GM19035 (cell line): Measurements from ENCODE around the gene RPL29.
A peak's percentile ranks its signal among the peaks of the same experiment; 100 is the strongest.
"Not testable (repeated sequence)": the region's sequence is repeated elsewhere in the genome, so short reads cannot be mapped to it uniquely, and the experiment has no call there.

ENCODE experiments used
- ATAC-seq: cut with Tn5 transposase; IDR thresholded peaks from one replicate; pipeline ENCODE4 v1.9.1; 2021; ENCODE audit not compliant: unreplicated experiment

RPL29 gene

DNA sequence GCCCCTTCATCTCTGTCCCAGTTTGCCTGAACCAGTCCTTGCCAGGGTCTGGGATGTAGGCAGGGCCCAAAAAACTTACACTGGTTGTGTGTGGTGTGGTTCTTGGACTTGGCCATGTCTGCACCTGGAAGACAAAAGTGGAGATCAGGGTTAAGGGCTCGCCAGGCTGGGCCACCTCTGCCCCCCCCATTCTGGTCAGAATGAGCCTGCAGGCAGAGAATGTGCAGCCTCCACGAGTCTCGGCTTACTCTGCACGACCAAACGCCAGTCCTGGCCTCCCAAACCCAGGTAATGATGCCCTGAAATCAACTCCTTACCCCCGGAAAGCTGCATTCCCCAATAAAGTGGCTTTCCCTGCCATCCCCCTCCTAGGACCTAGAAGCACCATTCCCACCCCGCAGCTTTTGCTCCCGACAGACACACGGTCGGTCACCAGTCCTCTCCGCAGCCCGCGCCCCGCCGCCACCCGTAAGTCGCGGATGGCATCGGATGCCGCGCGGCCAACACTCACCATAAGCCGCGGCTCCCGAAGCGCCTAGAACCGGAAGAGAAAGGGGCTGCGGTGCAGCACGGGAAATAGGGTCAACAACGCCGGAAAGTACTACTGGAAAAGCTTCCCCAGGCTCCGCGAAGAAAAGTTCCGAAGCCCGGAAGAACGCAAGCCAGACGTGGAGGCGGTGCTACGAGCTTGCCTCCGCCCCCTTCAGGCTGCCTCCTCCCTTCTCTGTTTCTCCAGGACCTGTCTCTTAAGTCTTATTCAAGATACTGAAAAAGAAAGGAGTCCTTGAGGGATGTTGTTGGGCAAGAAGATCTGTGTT lies at the start of gene RPL29:
Gene RPL29, minus strand, starts transcription at position 550 of the 818 bp plus-strand sequence. Its CDS starts 434 bp downstream, at position 116.
- ATAC-seq = peak; percentile 88

DNA sequence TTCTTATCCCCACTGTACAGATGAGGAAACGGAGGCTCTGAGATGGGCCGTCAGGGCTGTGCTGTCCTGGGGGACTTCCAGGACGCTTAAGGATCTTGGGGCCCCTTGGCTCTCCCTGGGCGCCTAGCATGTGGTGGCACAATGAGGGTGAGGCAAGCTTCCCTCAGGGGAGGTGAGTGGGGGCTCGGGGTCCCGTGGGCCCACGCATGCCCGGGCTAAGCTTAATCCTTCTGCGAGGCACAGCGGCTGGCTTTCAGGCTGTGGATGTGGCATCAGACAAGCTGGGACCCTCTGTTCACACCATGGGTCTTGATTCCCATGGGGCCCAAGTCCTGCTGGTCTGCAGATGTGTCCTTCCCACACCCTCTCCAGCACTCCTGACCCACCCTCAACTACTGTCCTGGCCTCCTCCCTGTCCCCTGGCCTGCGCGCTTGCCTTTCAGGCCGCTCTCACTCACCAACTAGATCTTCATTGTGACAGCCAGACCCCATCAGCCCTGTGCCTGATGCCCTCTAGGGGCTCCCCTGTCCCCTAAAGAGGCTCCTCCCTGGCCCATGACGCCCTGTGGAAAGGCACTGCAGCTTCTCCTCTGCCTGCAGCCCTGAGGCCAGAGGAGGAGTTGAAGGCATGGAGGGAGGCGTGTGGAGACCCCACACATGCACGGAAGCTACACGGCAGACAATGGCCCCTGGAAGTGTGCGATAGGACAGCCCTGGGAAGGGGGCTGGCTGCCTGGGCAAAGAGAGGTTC lies 49.3 kb upstream of the RPL29 start:
- ATAC-seq = no peak

DNA sequence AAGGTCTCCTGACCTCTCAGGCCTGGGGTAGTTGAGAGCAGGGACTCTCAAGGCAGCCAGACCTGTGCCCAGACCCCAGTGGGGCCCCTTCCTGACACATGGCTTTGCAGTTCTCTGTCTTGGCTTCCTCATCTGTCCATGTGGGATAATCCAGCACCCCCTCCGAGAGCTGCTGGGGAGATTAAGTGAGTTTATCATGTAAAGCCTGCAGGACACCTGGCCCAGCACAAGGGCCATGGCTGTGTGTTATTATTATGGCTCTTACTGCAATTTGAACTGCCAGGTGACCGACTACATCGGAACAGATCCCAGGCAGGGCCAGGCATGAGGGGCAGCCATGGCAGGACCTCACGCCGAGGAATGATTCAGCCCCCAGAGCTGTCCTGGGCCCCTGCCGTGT lies 48.1 kb upstream of the RPL29 start:
- no peak for ATAC-seq

DNA sequence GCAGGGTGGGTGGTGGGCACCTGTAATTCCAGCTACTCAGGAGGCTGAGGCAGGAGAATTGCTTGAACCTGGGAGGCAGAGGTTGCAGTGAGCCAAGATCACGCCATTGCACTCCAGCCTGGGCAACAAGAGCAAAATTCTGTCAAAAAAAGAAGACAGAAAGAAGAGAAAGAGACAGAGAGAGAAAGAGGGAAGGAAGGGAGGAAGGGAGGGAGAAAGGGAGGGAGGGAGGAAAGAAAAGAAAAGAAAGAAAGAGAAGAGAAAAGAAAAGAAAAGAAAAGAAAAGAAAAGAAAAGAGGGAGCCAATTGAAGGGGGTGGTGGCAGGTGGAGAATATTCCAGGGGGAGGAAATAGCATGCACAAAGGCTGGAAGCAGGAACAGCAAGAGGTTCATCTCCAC lies 47.3 kb upstream of the RPL29 start:
- ATAC-seq = not testable (repeated sequence)

DNA sequence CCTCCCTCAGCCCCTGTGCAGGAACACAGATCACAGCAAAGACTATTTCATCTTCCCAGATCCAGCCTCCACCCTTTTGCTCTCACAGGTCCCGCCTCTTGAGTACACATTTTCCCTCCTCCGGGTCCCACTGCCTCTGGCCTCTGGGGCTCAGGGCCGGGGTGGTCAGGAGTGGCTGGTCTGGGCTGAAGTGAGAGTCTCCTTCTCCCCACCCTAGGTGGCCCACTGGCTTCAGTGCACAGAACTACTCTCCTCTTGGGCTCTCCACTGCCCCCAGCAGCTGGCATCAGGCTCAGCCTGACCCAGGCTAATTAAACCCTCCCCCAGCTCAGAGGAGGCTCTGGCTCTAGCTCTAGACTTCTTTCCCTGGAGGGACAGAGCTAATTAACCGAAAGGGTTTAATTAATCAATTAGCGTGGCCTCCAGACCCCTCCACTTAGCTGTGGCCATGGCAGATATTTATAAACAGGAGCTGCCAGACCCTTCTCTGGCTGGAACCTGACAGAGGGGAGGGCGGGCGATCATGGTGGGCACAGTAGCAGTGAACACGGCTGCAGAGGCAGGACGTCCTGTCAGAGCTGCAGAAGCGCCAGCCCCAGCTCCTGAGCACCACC lies 45.5 kb upstream of the RPL29 start:
- ATAC-seq = no peak

DNA sequence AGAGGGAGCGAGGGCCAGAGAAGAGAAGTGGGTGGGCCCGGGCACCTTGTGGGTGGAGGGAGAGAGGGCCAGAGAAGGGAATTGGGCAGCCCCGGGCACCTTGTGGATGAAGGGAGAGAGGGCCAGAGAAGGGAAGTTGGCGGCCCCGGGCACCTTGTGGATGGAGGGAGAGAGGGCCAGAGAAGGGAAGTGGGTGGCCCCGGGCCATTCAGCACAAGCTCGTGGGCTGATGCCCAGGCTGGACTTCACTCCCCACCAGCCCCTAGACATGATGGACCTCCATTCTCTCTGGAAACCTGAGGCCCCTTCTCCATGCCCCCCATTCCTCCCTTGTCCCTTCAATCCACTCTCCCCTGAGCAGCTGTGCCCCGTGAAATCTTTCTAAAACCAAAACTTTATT lies 44.9 kb upstream of the RPL29 start:
- no peak for ATAC-seq

DNA sequence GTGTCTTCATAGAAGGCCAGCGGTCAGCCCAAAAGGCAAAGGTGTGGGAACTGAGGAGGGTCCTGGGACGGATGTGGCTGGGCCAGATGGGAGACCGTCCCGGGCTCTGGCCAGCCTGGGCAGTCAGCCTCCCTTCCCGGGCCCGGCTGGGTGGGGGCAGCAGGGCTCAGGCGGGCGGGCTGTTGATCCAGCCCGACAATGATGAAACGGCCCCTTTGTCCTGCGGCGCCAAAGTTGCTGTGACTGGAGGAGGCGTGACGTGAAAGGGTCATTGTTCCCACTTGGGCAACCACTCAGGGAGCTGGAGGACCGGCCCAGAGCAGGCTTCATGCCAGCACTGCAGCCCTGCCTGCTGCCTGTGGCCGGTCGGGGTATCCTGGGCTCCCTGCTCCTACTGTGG lies 44.2 kb upstream of the RPL29 start:
- no peak for ATAC-seq

DNA sequence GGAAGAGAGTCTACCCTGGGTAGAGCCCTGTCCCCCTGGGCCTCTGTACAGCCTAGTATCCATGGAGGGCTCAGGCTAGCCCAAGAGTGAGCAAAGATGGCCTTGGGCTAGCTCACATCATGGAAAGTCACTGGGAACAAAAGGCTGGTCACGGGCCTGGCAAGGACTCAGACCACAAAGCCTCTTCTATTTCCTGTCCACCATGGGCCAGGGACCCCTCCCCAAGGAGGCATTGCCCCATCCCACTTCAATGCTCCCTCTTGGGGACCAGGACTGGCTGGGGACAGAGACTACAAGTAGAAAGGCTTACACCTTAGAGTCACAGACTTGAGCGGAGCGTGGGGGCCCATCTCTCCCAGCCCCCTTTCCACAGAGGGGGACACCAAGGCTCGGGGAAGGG lies 43.7 kb upstream of the RPL29 start:
- no peak for ATAC-seq

DNA sequence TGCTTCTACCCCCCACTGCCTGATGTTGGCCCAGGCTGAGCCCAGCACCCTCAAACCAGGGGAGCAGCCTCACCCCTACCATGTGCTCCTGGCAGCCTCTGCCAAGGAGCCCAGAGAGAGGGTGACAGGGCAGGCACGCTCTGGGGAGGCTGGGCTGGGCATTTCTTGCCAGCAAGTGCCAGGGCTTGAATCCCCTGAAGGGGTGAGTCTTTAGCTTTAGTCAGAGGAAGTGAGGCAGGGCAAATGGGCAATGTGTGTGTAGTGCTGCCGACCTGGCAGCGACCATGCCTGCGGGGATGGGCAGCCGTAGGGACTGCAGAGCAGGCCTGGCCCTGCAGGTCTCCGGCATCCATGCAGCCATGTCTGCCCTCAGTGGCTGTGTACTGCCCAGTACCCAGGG lies 42.5 kb upstream of the RPL29 start:
- ATAC-seq = no peak

DNA sequence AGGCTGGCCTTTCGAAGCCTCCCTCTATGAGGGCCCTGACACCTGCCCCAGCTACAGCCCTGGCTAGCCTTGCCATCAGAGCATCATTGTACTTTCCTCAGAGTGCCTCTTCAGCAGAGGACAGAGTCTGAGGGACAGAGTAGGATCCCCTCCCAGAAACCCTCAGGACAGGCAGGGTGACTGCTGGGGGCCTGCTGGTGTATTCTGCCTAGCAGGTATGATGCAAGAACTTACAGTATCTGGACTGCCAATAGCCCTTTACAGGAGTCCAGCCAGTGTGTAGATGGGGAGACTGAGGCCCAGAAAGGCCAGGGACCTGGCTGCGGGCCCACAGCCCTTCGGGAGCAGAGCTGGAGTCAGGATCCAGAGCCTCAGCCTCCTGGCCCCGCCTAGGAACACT lies 41.6 kb upstream of the RPL29 start:
- no peak for ATAC-seq

DNA sequence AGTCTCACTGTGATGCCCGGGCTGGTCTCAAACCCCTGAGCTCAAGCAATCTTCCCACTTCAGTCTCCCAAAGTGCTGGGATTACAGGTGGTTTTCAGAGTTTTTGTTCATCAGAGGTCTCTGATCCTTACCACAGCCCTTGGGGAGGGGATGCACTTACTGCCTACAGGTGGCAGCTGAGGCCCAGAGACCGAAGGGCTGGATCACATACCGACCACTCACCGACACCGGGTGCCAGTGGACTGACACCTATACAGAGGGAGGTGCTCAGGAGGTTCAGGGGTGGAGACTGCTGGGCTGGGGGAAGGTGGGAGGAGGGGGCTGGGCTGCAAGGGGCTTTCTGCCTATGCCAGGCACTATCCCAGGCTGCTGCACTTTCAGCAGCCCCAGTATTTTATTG lies 41.1 kb upstream of the RPL29 start:
- ATAC-seq = no peak

DNA sequence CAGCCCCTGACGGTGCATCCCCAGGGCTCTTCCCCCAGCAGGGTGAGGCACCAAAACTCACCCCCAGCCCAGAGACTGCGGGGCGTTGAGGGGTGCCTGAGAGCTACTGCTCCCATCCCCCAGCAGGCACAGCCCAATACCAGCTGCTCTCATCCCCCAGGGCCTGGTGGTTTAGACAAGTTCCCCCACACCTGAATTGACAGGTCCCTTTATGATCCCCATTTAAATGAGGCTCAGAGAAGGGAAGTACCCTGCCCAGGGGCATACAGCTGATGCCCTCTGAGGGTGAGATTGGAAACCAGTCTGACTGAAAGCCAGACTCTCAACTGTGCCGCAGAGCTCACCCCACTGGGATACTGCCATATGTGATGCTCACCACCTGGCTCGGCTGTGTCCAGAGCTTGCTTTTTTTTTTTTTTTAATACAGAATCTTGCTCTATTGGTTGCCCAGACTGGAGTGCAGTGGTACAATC lies 40.6 kb upstream of the RPL29 start:
- ATAC-seq = no peak

DNA sequence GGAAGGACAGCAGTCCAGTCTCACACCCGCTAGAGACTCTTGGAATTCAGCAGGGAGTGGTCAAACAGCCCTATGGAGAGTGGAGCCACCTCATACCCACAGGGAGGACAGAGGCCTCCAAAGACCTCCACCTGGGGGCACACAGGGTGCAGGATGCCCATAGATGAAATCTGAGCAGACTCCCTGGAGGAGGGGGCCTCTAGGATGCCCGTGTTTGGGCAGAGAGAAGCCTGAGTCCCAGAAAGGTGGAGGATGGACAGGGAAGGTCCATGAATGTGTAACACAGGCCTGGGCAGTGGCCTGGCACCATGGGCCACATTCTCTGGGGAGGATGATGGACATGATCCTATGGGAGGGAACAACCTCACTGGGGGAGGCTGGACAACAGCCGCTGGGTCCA lies 39.0 kb upstream of the RPL29 start:
- ATAC-seq = no peak

DNA sequence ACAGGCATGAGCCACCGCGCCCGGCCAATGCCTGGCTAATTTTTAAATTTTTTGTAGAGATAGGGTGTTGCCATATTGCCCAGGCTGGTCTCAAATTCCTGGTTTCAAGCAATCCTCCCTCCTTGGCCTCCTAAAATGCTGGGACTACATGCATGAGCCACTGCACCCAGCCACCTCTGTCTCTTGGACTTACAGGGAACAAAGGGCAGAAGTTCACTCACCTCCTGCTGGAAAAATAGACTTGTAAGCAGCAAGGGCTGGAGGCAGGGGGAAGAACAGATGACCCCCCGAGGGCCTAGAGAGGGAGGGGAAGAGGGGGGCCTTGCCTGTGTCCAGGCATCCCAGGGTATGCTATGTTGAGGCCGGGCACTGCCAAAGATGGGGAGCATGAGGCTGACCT lies 38.5 kb upstream of the RPL29 start:
- ATAC-seq = no peak

DNA sequence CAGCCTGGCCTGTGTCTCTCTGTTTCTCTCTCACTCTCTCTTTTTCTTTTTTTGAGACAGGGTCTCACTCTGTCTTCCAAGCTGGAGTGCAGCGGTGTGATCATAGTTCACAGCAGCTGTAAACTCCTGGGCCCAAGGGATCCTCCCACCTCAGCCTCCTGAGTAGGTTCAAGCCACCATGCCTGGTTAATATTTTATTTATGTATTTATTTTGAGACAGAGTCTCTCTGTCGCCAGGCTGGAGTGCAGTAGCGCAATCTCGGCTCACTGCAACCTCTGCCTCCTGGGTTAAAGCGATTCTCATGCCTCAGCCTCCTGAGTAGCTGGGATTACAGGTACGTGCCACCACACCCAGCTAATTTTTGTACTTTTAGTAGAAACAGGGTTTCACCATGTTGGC lies 38.1 kb upstream of the RPL29 start:
- ATAC-seq = not testable (repeated sequence)

DNA sequence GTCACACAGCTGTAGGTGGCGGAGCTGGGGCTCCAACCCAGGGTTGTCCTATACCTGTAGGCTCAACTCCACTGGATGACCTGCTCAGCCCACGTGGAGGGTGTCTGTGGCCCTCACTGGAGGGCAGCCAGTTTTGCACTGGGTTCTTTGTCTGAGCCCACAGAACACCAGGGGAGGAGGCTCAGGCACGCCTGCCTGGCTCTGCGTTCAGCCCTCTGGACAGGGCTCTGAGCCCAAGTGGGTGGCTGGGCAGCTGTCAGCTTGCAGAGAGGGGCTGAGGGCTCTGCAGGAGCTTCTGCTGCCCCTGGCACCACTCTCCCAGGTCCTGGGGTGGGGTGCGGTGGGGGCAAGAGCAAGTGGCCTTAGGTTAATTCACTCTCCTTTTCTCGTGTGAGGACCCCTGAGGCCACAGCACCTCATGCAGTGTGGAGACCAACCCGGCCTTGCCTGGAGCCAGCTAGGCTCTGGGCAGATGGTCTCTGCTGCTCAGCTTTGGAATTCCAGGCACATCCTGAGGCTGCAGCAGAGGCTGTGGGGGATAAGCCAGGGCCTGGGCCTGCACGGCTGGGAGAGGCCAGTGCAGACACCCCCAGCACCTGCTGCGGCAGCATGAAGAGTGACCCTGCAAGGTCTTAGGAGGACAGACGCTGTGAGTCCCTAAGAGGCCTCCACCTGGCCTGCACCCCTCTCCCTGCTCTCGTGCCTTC lies 37.2 kb upstream of the RPL29 start:
- ATAC-seq = no peak

DNA sequence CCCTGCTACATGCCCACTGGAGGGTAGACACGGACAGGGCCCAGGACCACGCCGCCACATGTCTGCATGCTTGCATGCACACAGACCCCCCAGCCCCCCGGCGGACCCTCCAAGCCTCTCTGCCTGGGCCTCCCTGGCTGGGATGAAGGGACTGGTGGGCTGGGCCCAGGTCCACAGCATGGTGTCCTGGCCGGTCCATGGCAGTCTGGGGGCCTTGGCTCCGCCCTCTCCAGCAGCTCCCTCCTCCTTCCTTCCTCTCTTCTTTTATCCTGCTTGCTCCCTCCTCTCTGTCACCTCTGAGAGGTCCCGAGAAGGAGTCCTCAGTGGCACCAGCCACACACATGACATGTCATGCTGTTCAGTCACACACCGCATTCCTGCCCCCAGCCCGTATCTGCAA lies 36.2 kb upstream of the RPL29 start:
- no peak for ATAC-seq

DNA sequence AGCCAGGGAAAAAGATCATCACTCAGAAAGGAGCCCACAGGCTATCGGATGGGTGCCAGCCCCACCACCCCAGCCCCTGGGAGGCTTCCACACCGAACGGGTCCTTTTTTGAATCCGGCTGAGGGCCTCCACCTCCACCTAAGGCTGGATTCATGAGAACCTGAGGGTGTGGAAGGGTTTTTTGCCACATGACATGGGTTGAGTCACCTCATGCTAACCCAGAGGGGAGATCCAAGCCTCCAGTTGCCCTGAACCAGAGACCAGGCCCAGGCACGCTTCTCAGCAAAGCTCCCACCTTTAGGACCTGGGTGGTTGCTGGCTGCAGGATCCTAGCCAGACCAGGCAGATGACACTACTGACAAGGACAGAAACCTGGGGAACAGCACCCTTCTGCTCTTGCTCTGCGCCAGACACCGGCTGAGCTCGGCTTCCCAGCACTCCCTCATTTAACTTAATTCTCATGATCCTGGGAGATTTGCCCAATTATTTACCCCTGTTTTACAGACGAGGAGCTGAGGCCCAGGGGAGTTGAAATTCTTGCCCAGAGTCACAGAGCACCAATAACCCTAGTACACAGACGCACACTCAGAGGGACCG lies 35.1 kb upstream of the RPL29 start:
- ATAC-seq = no peak

DNA sequence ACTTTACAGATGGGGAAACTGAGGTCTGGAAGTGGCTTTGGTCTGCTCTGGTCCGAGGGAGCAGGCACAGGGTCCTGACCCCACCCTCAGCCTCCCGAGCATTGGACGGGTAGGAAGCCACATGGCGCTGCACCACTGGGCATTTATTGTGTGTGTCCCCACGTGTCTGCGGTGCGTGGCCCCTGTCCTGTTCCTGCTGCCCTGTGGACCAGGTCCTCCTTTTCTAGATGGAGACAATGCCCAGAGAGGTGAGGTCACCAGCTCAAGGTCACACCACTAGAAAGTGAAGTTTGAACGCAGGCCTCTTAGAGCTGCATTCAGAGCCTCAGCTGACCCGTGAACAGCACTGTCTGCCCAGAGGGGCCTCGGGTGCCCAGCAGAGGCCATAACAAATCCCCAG lies 33.8 kb upstream of the RPL29 start:
- ATAC-seq = no peak

DNA sequence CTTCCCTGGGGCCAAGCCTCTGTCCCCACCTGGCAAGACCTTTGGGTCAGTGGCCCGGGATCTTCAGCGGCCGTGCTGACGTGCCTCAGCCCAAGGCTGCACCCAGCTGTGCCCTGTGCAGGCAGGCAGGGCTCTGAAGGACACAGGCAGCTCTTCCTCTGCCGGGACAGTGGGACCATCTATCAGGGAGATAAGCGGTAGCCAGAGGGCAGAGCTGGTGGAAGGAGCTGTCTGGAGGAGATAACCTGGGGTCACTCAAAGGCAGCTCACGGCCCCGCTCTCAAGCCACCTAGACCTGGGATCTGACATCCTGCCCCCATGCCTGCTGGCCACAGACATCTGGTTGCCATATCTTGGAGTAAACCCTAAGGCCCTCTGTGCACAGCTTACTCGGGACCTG lies 33.4 kb upstream of the RPL29 start:
- no peak for ATAC-seq

DNA sequence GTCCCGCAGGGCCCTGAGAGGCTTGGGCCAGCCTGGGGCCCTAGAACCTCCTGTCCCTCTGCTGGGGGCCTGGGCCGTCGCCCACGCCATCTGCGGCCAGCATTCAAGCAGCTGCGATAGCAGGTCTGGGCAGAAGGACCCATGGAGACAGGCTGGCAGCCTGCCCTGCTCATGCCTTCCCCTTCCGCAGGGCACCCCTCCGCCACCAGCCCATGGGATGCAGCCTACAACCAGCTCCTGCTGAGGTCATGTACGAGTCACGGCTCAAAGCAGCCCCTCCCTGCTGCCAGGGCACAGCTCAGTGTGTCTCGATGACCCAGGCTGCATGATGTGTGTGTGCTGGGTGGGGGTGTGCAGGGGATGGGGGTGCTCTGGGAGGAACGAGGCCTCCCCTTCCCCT lies 32.9 kb upstream of the RPL29 start:
- ATAC-seq = no peak
